ENCODE data around the gene TTC9C. TPM values are rescaled to one million over a fixed set of nuclear protein-coding genes. Genes with fewer than 3 reads are reported as not detected.

The TTC9C gene
- total and polyA plus RNA-seq, 2 of the 8 experiments (the other 6 are each of a cell fraction or from before 2014, with no cell fraction given): 25.4 to 34.1 TPM

- TF ChIP-seq TCF12 (IDR thresholded peaks at IDR 0.05; ENCODE audit: low read depth, low read length): no peak
- TF ChIP-seq SP1 (IDR thresholded peaks at IDR 0.05; ENCODE audit: low read depth, low read length): peak; percentile 99
- no peak for TF ChIP-seq CBX5 (IDR thresholded peaks at IDR 0.05; ENCODE audit: low read depth, low read length)
- TF ChIP-seq EP300 (IDR thresholded peaks at IDR 0.05; ENCODE audit: borderline replicate concordance in 1 of 2, low read depth in 2 of 2, low read length in 2 of 2): no peak
- TF ChIP-seq HDAC2 (IDR thresholded peaks at IDR 0.05; ENCODE audit: borderline replicate concordance in 1 of 2, low read depth in 2 of 2, low read length in 2 of 2): no peak
- TF ChIP-seq TAF1 (IDR thresholded peaks at IDR 0.05; ENCODE audit: low read depth, low read length): peak; percentile 31; the same call in 1 of the 2 replicates
- no peak for TF ChIP-seq HDAC6 (IDR thresholded peaks at IDR 0.05; ENCODE audit: low read depth, low read length)
- TF ChIP-seq E2F6 (IDR thresholded peaks at IDR 0.05): no peak
- no peak for TF ChIP-seq CEBPB (IDR thresholded peaks at IDR 0.05; ENCODE audit: low read depth, low read length)
- TF ChIP-seq SAP30 (IDR thresholded peaks at IDR 0.05; ENCODE audit: insufficient read depth, insufficient replicate concordance, low read length): no peak
- no peak for TF ChIP-seq TEAD4 (IDR thresholded peaks at IDR 0.05; ENCODE audit: low read depth, low read length)
- TF ChIP-seq ZNF274 (IDR thresholded peaks at IDR 0.05; ENCODE audit: borderline replicate concordance, extremely low read depth, low read length): no peak
Measured at GRCh38 chr11:62753736-62754603, 25.7 kb downstream of the TTC9C start, which contains the start of gene ZBTB3 (continued).

Measured in H1 (cell line).